GM18517 (cell line): ENCODE results near the gene RPRD1A.
"Not testable (repeated sequence)": the region's sequence is repeated elsewhere in the genome, so short reads cannot be mapped to it uniquely, and the experiment has no call there.

ENCODE experiments used
- ATAC-seq: cut with Tn5 transposase; IDR thresholded peaks from one replicate; pipeline ENCODE4 v1.9.1; 2021; ENCODE audit warnings: mild to moderate bottlenecking, moderate library complexity; ENCODE audit not compliant: unreplicated experiment

Gene RPRD1A

GRCh38 chr18:36034299-36034895, 33.0 kb downstream of the RPRD1A start:
- ATAC-seq: no peak

- no peak for ATAC-seq
These were observed 35.5 kb downstream of the RPRD1A start for GRCh38 chr18:36031903-36032302.

- no peak for ATAC-seq
These were observed 36.0 kb downstream of the RPRD1A start for GRCh38 chr18:36031407-36031806.

- ATAC-seq: no peak
These were observed 38.5 kb downstream of the RPRD1A start for GRCh38 chr18:36028859-36029258.

- ATAC-seq: no peak
These were observed 42.3 kb downstream of the RPRD1A start for GRCh38 chr18:36025025-36025424.

GRCh38 chr18:36024241-36024640, 43.1 kb downstream of the RPRD1A start:
- not testable (repeated sequence) for ATAC-seq

- ATAC-seq: no peak
These were observed 44.0 kb downstream of the RPRD1A start for GRCh38 chr18:36023336-36023735.

- ATAC-seq: no peak
These were observed 47.1 kb downstream of the RPRD1A start for GRCh38 chr18:36020174-36020711.

GRCh38 chr18:36017232-36017631, 50.1 kb downstream of the RPRD1A start:
- no peak for ATAC-seq

GRCh38 chr18:36015629-36016028, 51.7 kb downstream of the RPRD1A start:
- peak; percentile 96 for ATAC-seq

GRCh38 chr18:36012891-36013290, 54.5 kb downstream of the RPRD1A start:
- ATAC-seq: no peak

GRCh38 chr18:36009214-36009613, 58.1 kb downstream of the RPRD1A start:
- no peak for ATAC-seq

- ATAC-seq: no peak
These were observed 60.4 kb downstream of the RPRD1A start for GRCh38 chr18:36006997-36007396.

GRCh38 chr18:35999925-36000324, 67.4 kb downstream of the RPRD1A start:
- ATAC-seq: no peak

- ATAC-seq: no peak
These were observed 68.4 kb downstream of the RPRD1A start for GRCh38 chr18:35998967-35999366.

GRCh38 chr18:35993013-35993412, 74.3 kb downstream of the RPRD1A start:
- ATAC-seq: no peak

- no peak for ATAC-seq
These were observed 75.7 kb downstream of the RPRD1A start for GRCh38 chr18:35991696-35992095.

- no peak for ATAC-seq
These were observed 83.5 kb downstream of the RPRD1A start for GRCh38 chr18:35983818-35984217.

GRCh38 chr18:35983147-35983546, 84.2 kb downstream of the RPRD1A start:
- no peak for ATAC-seq

- no peak for ATAC-seq
These were observed 84.8 kb downstream of the RPRD1A start for GRCh38 chr18:35982409-35983114.

- no peak for ATAC-seq
These were observed 88.2 kb downstream of the RPRD1A start for GRCh38 chr18:35979112-35979511.

GRCh38 chr18:35974181-35974580, 93.2 kb downstream of the RPRD1A start:
- no peak for ATAC-seq
